ENCODE results near the gene SOX5. TPM values are rescaled to one million over a fixed set of nuclear protein-coding genes. Genes with fewer than 3 reads are reported as not detected.

The SOX5 gene
- total and polyA plus RNA-seq, 3 donors from 2014 or later: 26.0 to 93.3 (median 29.2) TPM

DNA sequence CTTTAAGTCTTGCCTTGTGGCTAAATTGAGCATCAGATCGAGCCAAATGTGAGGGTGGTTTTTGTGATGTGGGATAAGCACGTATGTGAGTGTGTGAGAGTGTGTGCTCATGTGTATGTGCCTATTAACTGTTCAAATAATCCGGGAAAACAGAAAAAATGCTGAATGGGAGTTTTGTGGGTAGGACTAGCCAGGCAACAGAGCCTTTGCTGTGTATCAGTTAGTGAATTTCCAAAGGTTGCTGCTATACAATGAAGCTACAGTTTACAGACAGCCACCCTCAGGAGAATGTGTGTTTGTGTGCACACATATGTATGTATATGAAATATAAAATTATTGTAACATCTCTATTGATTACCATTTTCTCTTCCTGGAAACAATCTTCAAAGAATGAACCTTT lies 154.0 kb downstream of the SOX5 start:
- Histone ChIP-seq H3K27ac (no peak overlapping the region), H3K4me1 (no peaks in the 10 kb centered on the region), H3K36me3 (ENCODE audit: low read depth, missing control alignments) (no peaks in the 10 kb centered on the region), H3K9me3 (no peaks in the 10 kb centered on the region), H3K4me3 (no peak overlapping the region), H3K27me3 (no peaks in the 10 kb centered on the region)
- no peak for TF ChIP-seq POLR2A (IDR thresholded peaks at IDR 0.05)
- TF ChIP-seq, protein P1, sequence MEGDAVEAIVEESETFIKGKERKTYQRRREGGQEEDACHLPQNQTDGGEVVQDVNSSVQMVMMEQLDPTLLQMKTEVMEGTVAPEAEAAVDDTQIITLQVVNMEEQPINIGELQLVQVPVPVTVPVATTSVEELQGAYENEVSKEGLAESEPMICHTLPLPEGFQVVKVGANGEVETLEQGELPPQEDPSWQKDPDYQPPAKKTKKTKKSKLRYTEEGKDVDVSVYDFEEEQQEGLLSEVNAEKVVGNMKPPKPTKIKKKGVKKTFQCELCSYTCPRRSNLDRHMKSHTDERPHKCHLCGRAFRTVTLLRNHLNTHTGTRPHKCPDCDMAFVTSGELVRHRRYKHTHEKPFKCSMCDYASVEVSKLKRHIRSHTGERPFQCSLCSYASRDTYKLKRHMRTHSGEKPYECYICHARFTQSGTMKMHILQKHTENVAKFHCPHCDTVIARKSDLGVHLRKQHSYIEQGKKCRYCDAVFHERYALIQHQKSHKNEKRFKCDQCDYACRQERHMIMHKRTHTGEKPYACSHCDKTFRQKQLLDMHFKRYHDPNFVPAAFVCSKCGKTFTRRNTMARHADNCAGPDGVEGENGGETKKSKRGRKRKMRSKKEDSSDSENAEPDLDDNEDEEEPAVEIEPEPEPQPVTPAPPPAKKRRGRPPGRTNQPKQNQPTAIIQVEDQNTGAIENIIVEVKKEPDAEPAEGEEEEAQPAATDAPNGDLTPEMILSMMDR (IDR thresholded peaks at IDR 0.05): no peak
- intact Hi-C loops (cut with DNase I; ENCODE audit: low total_unique reads): no loop called here
- DNase-seq: no peak
- WGBS, 2 donors: 80 to 86% methylated on average over 3 of the region's 3 CpGs

DNA sequence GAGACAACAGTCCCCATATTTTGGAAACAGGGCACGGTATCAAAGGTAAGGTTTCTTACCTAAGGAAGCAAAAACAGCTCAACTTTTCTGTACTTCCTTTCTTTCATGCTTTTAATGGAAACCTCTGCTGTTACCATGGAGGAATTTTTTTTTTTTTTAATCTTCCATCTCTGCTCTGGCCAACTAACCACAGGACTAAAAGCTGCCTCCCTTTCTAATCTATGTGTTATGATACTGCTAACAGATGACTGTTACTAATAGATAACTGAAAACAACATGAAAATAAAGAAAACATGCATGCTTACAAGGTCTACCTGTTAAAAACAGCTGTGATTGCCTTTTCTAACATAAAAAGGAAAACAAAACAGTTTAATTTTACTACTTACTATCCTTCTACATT lies 168.4 kb downstream of the SOX5 start:
- no peaks in the 10 kb centered on the region for H3K36me3 ChIP-seq (ENCODE audit: low read depth, missing control alignments)
- TF ChIP-seq, protein P1 (IDR thresholded peaks at IDR 0.05): no peak
- no peak for TF ChIP-seq POLR2A (IDR thresholded peaks at IDR 0.05)
- intact Hi-C loops (cut with DNase I; ENCODE audit: low total_unique reads): no loop called here
- H3K9me3 ChIP-seq: no peaks in the 10 kb centered on the region
- no peaks in the 10 kb centered on the region for H3K27me3 ChIP-seq
- DNase-seq: no peak
- H3K4me3 ChIP-seq: no peak overlapping the region
- WGBS, 2 donors: 81 to 100% methylated on average over 1 of the region's 1 CpG
- no peak overlapping the region for H3K27ac ChIP-seq
- H3K4me1 ChIP-seq: no peaks in the 10 kb centered on the region

DNA sequence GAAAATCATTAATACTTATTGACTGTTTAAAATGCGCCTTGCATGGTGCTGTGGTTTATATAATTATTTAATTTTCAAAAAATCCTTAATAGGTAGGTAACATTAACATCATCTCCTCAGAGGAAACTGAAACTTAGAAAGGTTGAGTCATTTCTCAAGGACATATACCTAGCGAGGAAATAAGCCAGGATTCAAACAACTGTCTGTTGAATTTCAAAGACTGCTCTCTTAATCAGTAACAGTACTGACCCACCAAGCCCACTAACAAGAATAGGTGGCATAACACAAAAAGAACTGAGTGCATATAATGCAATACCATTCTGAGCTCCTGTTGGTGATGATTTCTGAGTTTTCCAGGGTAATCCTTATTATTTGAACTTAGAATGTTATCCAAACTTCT lies 174.3 kb downstream of the SOX5 start:
- no peaks in the 10 kb centered on the region for H3K4me1 ChIP-seq
- DNase-seq: no peak
- H3K27ac ChIP-seq: no peak overlapping the region
- no peaks in the 10 kb centered on the region for H3K27me3 ChIP-seq
- no peak overlapping the region for H3K4me3 ChIP-seq
- TF ChIP-seq, protein P1 (IDR thresholded peaks at IDR 0.05): no peak
- TF ChIP-seq POLR2A (IDR thresholded peaks at IDR 0.05): no peak
- no peaks in the 10 kb centered on the region for H3K36me3 ChIP-seq (ENCODE audit: low read depth, missing control alignments)
- WGBS, 2 donors: 90 to 96% methylated on average over 2 of the region's 2 CpGs
- intact Hi-C loops (cut with DNase I; ENCODE audit: low total_unique reads): no loop called here
- no peaks in the 10 kb centered on the region for H3K9me3 ChIP-seq

DNA sequence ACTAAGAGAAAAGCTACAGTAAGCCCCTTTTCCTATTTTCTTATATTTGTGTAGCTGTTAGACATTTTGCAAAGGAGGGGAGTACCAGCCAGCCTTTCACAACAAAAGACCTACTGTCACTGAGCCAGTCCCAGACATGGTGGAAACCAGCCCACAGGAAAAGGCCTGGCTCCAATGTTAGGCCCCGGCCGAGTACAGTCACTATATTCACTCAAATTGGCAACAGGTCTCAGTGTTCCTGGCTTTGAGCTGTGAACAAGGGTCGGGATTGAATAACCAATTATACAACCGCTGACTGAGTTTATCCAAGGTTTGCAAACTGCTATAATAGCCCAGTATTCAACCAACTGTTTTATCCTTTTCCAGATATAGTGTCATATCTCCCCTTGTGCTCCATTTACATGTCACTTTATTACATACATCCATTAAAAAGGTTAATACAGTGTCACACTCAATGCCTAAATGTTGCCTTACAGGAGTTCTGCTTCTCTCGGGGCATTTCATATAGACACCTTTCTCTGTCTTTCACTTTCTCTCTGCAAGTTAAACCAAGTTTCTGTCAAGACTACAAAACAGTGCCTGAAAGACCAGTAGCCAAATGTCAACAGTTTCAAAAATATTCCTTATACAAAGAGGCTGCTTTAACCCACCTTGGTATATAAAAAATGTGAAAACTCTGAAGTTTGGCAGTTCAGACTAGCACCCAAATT lies 178.1 kb downstream of the SOX5 start:
- H3K9me3 ChIP-seq: no peaks in the 10 kb centered on the region
- intact Hi-C loops (cut with DNase I; ENCODE audit: low total_unique reads): no loop called here
- H3K4me1 ChIP-seq: no peaks in the 10 kb centered on the region
- no peaks in the 10 kb centered on the region for H3K36me3 ChIP-seq (ENCODE audit: low read depth, missing control alignments)
- no peak overlapping the region for H3K27ac ChIP-seq
- H3K27me3 ChIP-seq: no peaks in the 10 kb centered on the region
- 52 to 69% methylated on average over 5 of the region's 5 CpGs for WGBS, 2 donors
- H3K4me3 ChIP-seq: no peak overlapping the region
- peak; percentile 26 for DNase-seq
- TF ChIP-seq, protein P1 (IDR thresholded peaks at IDR 0.05): no peak
- TF ChIP-seq POLR2A (IDR thresholded peaks at IDR 0.05): no peak
